Mammary epithelial cell (primary cell): Measurements from ENCODE around the gene AFAP1.

Source experiments
- EZH2 ChIP-seq: IDR thresholded peaks from 2 replicates; pipeline ENCODE4 v1.6.1; 2012; ENCODE audit warnings: low read length, inconsistent platforms, borderline replicate concordance
- TF ChIP-seq, protein P1 (sequence below), 2 donors: IDR thresholded peaks in 1 of 2; conservative IDR thresholded peaks in 1 of 2; 2 replicates each; pipeline ENCODE4 v1.5.1; 2011 to 2012; ENCODE audit warnings: inconsistent platforms in 2 of 2, low read length in 2 of 2, mild to moderate bottlenecking in 2 of 2, control low read depth in 1 of 2, low read depth in 1 of 2; ENCODE audit not compliant: insufficient read depth in 1 of 2; ENCODE audit errors: extremely low read depth in 1 of 2

DNA sequence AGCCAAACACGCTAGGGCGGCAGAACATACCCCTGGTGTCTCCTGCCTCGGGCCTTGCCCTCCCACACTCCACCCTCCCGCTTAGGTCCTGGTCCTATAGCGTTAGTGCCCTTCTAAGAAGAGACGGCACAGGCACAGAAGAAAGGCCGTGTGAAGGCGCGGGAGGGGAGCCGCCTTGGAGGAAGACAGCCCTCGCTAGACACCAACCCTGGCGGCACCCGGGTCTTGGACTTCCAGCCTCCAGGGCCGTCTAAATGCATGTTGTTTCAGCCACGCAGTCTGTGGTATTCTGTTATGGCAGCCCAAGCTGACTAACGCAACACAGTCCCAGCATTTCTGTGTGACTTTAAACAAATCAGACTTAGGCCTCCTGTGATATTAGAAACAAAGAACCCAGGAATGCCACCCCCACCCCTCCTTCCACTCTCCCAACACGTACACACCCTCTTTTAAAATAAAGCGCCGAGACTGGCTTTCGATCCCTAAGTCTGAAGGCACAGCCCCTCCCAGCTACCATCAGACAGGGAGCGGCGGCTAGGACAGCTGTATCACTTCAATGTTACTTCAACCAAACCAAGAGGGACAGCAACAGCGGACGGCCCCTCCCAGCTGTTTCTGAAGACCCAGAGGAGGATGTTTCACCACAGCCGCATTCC lies 128.0 kb downstream of the AFAP1 start:
- TF ChIP-seq, protein P1, sequence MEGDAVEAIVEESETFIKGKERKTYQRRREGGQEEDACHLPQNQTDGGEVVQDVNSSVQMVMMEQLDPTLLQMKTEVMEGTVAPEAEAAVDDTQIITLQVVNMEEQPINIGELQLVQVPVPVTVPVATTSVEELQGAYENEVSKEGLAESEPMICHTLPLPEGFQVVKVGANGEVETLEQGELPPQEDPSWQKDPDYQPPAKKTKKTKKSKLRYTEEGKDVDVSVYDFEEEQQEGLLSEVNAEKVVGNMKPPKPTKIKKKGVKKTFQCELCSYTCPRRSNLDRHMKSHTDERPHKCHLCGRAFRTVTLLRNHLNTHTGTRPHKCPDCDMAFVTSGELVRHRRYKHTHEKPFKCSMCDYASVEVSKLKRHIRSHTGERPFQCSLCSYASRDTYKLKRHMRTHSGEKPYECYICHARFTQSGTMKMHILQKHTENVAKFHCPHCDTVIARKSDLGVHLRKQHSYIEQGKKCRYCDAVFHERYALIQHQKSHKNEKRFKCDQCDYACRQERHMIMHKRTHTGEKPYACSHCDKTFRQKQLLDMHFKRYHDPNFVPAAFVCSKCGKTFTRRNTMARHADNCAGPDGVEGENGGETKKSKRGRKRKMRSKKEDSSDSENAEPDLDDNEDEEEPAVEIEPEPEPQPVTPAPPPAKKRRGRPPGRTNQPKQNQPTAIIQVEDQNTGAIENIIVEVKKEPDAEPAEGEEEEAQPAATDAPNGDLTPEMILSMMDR (conservative IDR thresholded peaks at IDR 0.05 in 1 of 2, IDR thresholded peaks at IDR 0.05 in 1 of 2; ENCODE audit: extremely low read depth in 1 of 2, insufficient read depth in 1 of 2, low read depth in 1 of 2, low read length in 2 of 2) = no peak
- TF ChIP-seq EZH2 = no peak
